Inferior parietal cortex (tissue), 1 donor: Measurements from ENCODE around the gene MORF4L2.

ENCODE experiments used
- DNase-seq: peaks from one replicate; pipeline ENCODE4 v3.0.0-alpha.2; 2016; ENCODE audit errors: extremely low spot score

The MORF4L2 gene

DNA sequence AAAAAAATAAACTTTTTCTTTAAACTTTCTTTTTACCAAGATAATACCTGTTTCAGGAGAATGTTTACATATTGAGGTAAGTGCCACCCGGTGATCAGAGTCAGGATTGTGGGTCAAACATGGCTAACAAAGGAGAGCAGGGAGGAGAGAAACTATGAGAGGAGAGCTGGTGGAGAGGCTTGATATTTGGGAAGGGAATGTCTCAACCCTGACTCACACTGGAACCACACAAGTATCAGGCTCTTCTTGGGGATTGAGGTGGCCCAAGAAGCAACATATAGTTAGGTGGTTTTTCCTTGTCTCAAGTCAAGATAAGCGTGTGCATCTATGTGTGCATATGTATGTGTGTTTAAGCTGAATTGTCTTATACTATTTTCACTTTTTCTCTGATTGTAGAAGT lies 51.1 kb downstream of the MORF4L2 start:
- DNase-seq, result no peak

DNA sequence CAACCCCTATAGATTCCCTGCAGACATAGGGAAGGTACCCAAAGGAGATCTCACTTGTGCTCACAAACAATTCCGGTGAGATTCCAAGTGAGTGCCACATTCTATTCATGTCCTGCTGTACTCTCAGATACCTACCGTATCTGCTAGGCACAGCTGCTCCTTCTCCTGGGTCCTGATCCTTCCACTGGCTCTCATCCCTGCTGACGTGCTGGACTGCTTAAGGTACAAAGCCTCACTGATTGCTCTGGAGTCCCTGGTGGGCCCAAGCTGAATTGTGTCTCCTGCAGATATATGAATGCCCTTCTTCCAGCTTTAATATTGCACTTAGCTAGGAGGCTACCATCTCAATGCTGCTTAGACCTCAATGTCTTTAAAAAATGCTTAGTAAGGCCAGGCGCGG lies 55.4 kb downstream of the MORF4L2 start:
- DNase-seq, result no peak

DNA sequence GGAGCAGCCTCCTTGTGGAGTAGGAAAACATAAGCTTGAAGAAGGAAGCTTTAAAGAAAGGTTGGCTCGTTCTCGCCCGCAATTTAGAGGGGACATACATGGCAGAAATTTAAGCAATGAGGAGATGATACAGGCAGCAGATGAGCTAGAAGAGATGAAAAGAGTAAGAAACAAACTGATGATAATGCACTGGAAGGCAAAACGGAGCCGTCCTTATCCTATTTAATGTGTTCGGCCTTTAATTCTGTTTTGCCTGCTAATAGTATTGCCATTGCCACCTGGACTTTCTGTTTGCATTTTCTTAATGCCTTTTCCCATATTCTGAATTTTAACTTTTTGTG lies 56.4 kb downstream of the MORF4L2 start:
- DNase-seq, result no peak

DNA sequence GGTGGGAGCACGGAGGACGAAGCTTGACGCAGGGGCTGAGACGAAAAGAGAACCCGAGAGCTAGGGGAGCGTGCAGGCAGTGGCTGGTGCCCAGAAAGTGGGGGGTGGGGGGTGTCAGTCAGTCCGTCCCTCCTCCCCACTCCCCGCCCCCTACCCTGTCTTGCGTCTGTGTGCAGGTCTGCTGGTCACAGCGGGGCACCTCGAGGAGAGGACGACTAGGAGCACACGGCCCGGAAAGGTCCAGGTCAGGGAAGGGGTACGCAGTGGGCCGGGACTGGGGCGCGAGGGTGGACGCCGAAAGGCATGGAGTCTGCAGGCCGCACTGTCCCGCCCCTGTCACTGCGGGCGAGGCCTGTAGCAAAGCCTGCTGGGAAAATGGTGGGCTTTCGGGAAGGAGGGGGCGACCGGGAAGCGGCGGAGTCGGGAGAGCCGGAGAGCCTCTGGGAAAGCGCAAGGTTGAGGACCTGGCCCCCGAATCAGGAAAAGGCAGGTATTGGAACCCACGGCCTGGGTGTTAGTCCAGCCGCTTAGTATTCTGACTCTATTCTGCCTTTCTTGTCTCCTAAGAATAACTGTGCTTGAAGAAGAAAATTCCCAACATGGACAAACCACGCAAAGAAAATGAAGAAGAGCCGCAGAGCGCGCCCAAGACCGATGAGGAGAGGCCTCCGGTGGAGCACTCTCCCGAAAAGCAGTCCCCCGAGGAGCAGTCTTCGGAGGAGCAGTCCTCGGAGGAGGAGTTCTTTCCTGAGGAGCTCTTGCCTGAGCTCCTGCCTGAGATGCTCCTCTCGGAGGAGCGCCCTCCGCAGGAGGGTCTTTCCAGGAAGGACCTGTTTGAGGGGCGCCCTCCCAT lies 57.0 kb downstream of the MORF4L2 start:
- DNase-seq, result peak; percentile 49

DNA sequence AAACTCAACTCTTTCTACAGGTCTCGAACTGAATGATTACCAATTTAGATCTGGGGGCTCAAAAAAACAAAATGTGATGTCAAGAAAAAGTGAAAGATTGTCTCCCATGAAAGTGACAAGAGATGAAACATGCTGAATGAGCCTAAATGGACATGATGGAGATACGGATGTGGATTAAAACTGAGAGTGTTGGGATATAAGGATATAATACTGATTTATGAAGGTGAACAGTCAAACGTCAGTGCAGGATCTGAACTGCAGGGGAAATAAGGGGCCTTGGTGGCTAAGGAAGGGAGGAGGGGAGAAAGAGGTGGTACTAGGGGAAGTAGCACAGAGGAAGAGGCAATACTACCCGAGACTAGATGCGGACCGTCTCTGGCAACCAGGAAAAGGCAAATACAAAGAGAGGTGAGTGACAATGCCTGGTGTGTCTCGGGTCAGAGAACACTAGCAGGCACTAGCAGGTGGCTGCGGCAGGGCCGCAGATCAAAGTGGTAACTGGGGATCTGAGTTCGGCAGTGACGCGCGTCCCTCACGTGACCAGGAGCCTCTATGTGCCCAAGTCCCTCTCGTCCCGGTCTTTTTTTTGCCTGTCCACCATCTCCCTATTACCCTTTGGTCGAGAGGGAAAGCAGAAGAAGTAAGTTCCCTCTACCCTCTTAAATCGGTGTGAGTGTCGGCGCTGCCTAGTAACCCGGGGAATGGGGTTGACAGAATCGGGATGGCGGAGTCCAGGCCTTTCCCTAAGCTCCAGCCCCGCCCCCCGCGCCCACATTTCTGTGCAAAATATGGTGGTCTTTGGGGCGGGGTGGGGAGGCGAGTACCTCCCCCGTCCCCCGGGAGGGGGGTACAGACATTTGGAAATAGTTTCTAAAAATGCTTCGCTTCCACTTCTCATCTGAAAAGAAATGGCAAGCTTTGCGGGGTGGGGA lies 57.8 kb downstream of the MORF4L2 start, which contains the start of gene TCEAL1:
Gene TCEAL1, plus strand, starts transcription at position 590 of the 932 bp plus-strand sequence. CDS start 942 bp downstream, outside the sequence.
- peak; percentile 62 for DNase-seq

DNA sequence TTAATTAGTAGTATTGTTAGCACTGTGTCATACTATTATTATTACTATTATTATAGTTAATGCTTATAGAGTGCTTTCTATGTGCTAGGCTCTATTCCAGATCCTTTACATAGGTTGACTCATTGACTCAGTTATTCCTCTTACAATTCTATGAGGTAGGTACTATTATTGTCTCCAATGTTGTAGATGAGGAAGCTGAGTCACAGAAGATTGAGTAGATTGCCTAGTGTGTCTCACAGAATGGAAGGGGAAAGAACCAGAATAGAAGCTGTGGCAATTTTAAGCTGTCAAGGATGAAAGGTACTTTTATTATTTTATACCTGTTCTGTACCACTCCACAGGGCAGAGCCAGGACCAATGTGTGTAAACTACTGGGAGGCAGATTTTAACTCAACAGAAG lies 59.6 kb downstream of the MORF4L2 start:
- no peak for DNase-seq
